Panc1 (cell line): ENCODE measurements around the gene TK2. TPM values are rescaled to one million over a fixed set of nuclear protein-coding genes. Genes with fewer than 3 reads are reported as not detected.

ENCODE experiments used
- ATAC-seq: fragments of 200-7000 bp; cut with Tn5 transposase; 2 replicates; pipeline ENCODE4 v1.9.1; 2020; ENCODE audit warnings: mild to moderate bottlenecking, moderate library complexity
- BruUV-seq: library from RNA; stranded (reverse); fragments of 400-500 nt; replicated peaks from 2 replicates; lab custom pipeline; 2021; lab: Mats Ljungman, UMichigan
- CTCF ChIA-PET: fragments of 300-600 bp; sonication (Branson Sonifier 250); formaldehyde crosslinking; loops from one replicate; lab custom pipeline; 2022; ENCODE audit warnings: antibody characterized with exemption; lab: Charles Lee
- POLR2A ChIA-PET: fragments of 300-600 bp; sonication (Branson Sonifier 250); formaldehyde crosslinking; loops from one replicate; lab custom pipeline; 2022; ENCODE audit warnings: antibody characterized with exemption; lab: Charles Lee
- DNase-seq: peaks from one replicate; pipeline ENCODE4 v3.0.0-alpha.2; 2010; ENCODE audit warnings: low read depth, low spot score
- H3K27ac ChIP-seq: 2 replicates; pipeline ENCODE4 v1.5.1; 2011; ENCODE audit warnings: mild to moderate bottlenecking, low read length, inconsistent platforms
- H3K27me3 ChIP-seq: fragments of 200-500 bp; sonication (Bioruptor generic); 2 replicates; pipeline ENCODE4 v1.6.0; 2014; ENCODE audit warnings: low read length, inconsistent platforms; ENCODE audit not compliant: control insufficient read depth, insufficient read depth
- H3K36me3 ChIP-seq: fragments of 200-500 bp; sonication (Bioruptor generic); 2 replicates; pipeline ENCODE4 v1.5.1; 2014; ENCODE audit warnings: inconsistent platforms, mild to moderate bottlenecking, low read length, moderate library complexity; ENCODE audit not compliant: control insufficient read depth, insufficient read depth
- H3K4me1 ChIP-seq: 2 replicates; pipeline ENCODE4 v1.5.1; 2011; ENCODE audit warnings: inconsistent platforms, mild to moderate bottlenecking, low read length, moderate library complexity; ENCODE audit not compliant: control insufficient read depth, insufficient read depth
- H3K4me3 ChIP-seq, 2 experiments: 2 replicates each; pipeline ENCODE4 v1.5.1; 2011 to 2012; ENCODE audit warnings: low read depth in 2 of 2, low read length in 2 of 2, mild to moderate bottlenecking in 2 of 2, inconsistent platforms in 1 of 2, moderate library complexity in 1 of 2
- H3K9me3 ChIP-seq: fragments of 200-500 bp; sonication (Bioruptor generic); 2 replicates; pipeline ENCODE4 v1.5.1; 2014; ENCODE audit warnings: low read depth, mild to moderate bottlenecking, inconsistent platforms, low read length, moderate library complexity; ENCODE audit not compliant: control insufficient read depth, insufficient read depth
- CTCF ChIP-seq: fragments of 450-650 bp; IDR thresholded peaks from 2 replicates; pipeline ENCODE4 v1.5.1; 2017; ENCODE audit warnings: mild to moderate bottlenecking
- POLR2AphosphoS5 ChIP-seq: IDR thresholded peaks from 2 replicates; pipeline ENCODE4 v1.6.1; 2012; ENCODE audit warnings: mild to moderate bottlenecking, low read depth, low read length, moderate library complexity
- SIN3A ChIP-seq: IDR thresholded peaks from 2 replicates; pipeline ENCODE4 v1.6.1; 2012; ENCODE audit warnings: low read depth, mild to moderate bottlenecking, low read length, moderate library complexity, borderline replicate concordance; ENCODE audit not compliant: insufficient read depth
- TCF7L2 ChIP-seq: IDR thresholded peaks from 2 replicates; pipeline ENCODE4 v1.6.1; 2011; ENCODE audit warnings: mild to moderate bottlenecking, low read depth, low read length, inconsistent platforms
- in situ Hi-C: cut with HindIII; loops from 2 replicates; pipeline ENCODE4 v1.10.0; 2016; ENCODE audit warnings: low sequenced_read_pairs, low pct_unique_long_range_greater_than_20kb
- intact Hi-C: fragments of 100-400 bp; cut with micrococcal nuclease; formaldehyde crosslinking; loops from one replicate; pipeline ENCODE4 v1.10.0; 2022; ENCODE audit not compliant: unreplicated experiment
- total RNA-seq: library from RNA; stranded (reverse); gene quantifications from one replicate; pipeline ENCODE4 v1.2.1, GENCODE V29; 2021; ENCODE audit not compliant: unreplicated experiment
- TF ChIP-seq, protein P1 (sequence below), 2 experiments: IDR thresholded peaks; 2 replicates each; pipeline ENCODE4 v1.6.1; 2011 to 2012; ENCODE audit warnings: low read depth in 2 of 2, control low read depth in 1 of 2, low read length in 1 of 2, mild to moderate bottlenecking in 1 of 2, moderate library complexity in 1 of 2; ENCODE audit not compliant: insufficient read depth in 1 of 2

The TK2 gene
- total RNA-seq, 1 experiment from 2014 or later: 17.1 TPM

GRCh38 chr16:66512272-66513110 is 37.4 kb downstream of the TK2 start:
- Histone ChIP-seq H3K4me3 (no peak overlapping the region), H3K27me3 (no peaks in the 10 kb centered on the region), H3K27ac (peak overlapping the region; percentile 32), H3K4me1 (peaks cover 44% of the 10 kb centered on the region), H3K36me3 (no peaks in the 10 kb centered on the region), H3K9me3 (no peaks in the 10 kb centered on the region)
- POLR2A ChIA-PET: no interaction called here
- no peak for ATAC-seq
- CTCF ChIA-PET: interaction anchor here (0.6 kb wide), 1 partner anchor 38 kb away, joined by 4 read pairs; no protein-coding TSS in a partner anchor
- in situ Hi-C loops (no loop called here), intact Hi-C loops (no loop called here)
- TF ChIP-seq SIN3A (no peak), CTCF (no peak), POLR2AphosphoS5 (no peak), TCF7L2 (no peak)
- TF ChIP-seq, protein P1, sequence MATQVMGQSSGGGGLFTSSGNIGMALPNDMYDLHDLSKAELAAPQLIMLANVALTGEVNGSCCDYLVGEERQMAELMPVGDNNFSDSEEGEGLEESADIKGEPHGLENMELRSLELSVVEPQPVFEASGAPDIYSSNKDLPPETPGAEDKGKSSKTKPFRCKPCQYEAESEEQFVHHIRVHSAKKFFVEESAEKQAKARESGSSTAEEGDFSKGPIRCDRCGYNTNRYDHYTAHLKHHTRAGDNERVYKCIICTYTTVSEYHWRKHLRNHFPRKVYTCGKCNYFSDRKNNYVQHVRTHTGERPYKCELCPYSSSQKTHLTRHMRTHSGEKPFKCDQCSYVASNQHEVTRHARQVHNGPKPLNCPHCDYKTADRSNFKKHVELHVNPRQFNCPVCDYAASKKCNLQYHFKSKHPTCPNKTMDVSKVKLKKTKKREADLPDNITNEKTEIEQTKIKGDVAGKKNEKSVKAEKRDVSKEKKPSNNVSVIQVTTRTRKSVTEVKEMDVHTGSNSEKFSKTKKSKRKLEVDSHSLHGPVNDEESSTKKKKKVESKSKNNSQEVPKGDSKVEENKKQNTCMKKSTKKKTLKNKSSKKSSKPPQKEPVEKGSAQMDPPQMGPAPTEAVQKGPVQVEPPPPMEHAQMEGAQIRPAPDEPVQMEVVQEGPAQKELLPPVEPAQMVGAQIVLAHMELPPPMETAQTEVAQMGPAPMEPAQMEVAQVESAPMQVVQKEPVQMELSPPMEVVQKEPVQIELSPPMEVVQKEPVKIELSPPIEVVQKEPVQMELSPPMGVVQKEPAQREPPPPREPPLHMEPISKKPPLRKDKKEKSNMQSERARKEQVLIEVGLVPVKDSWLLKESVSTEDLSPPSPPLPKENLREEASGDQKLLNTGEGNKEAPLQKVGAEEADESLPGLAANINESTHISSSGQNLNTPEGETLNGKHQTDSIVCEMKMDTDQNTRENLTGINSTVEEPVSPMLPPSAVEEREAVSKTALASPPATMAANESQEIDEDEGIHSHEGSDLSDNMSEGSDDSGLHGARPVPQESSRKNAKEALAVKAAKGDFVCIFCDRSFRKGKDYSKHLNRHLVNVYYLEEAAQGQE (IDR thresholded peaks at IDR 0.05; ENCODE audit: insufficient read depth in 1 of 2, low read depth in 2 of 2, low read length in 1 of 2): no peak
- DNase-seq: no peak
- no TSS peak for BruUV-seq

GRCh38 chr16:66511602-66512271 is 38.2 kb downstream of the TK2 start:
- TF ChIP-seq CTCF: no peak
- TF ChIP-seq TCF7L2: 0 out of 2 replicates have a peak, but pooled peaks have one; percentile 14
- Histone ChIP-seq H3K9me3 (no peaks in the 10 kb centered on the region), H3K36me3 (no peaks in the 10 kb centered on the region), H3K4me1 (peaks cover 36% of the 10 kb centered on the region), H3K27me3 (no peaks in the 10 kb centered on the region), H3K4me3 (no peak overlapping the region), H3K27ac (peak overlapping the region; percentile 32)
- intact Hi-C loops: no loop called here
- no peak for DNase-seq
- BruUV-seq: no TSS peak
- CTCF ChIA-PET: interaction anchor here (0.6 kb wide), 1 partner anchor 39 kb away, joined by 4 read pairs; no protein-coding TSS in a partner anchor
- in situ Hi-C loops: no loop called here
- POLR2A ChIA-PET: no interaction called here
- ATAC-seq: peak; percentile 47; the same call in 1 of the 2 replicates
